ENCODE measurements around the gene DCAF6. TPM values are rescaled to one million over a fixed set of nuclear protein-coding genes. Genes with fewer than 3 reads are reported as not detected.
A peak's percentile ranks its signal among the peaks of the same experiment; 100 is the strongest.

The DCAF6 gene
- polyA plus RNA-seq, 4 donors, result 28.9 to 63.2 (median 35.6) TPM

DNA sequence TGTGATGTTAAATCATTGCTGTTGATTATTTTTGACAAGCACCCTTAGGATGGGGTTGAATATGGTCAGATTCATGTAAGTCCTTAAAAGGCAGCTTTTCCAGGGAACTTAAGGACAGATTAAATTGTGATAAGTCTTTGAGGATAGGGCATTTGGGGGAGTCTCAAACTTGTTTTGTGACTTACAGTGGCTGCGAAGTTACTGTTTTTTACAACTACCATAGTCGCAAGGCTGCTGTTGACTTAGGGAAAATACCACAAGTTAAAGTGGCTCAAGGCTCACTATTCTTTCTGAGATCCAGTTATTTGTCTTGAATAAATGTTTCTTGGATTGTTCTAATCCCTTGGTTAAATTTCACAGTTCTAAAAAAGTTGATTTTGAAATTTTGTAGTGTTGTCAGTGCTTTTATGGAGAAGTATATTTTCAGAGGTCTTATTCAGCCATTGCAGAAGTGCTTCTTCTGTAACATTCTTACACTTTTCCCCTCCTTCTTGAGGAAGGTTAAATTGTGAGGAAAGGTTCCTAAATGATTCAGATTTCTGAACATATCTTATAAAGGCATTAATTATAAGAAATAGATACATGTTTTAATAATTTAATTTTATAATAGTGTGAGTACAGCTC is 47.4 kb downstream of the DCAF6 start:
- 89 to 98% (median 96%) methylated on average over 2 of the region's 2 CpGs for WGBS, 3 donors
- Histone ChIP-seq H3K4me3 (ENCODE audit: low read depth in 1 of 3, low read length in 3 of 3) (no peak overlapping the region), H3K4me1 (ENCODE audit: control insufficient read depth in 3 of 3, insufficient read depth in 2 of 3, low read depth in 1 of 3, low read length in 2 of 3) (no peaks in the 10 kb centered on the region), H3K36me3 (ENCODE audit: control insufficient read depth in 3 of 3, insufficient read depth in 2 of 3, low read depth in 1 of 3, low read length in 3 of 3) (peaks cover 0 to 22% (median 0%) of the 10 kb centered on the region in 3 donors), H3K27ac (ENCODE audit: low read depth in 1 of 3, low read length in 2 of 3) (no peak overlapping the region), H3K27me3 (ENCODE audit: control insufficient read depth in 3 of 3, insufficient read depth in 3 of 3, low read length in 3 of 3) (no peaks in the 10 kb centered on the region), H3K9me3 (ENCODE audit: control insufficient read depth in 2 of 2, insufficient read depth in 1 of 2, low read depth in 1 of 2, low read length in 1 of 2) (no peaks in the 10 kb centered on the region)
- FAIRE-seq (no peak), DNase-seq (no peak)

GRCh38 chr1:167984886-167985489 is 48.5 kb downstream of the DCAF6 start:
- no peaks in the 10 kb centered on the region for H3K27me3 ChIP-seq (ENCODE audit: control insufficient read depth in 3 of 3, insufficient read depth in 3 of 3, low read length in 3 of 3)
- no peaks in the 10 kb centered on the region for H3K9me3 ChIP-seq (ENCODE audit: control insufficient read depth in 2 of 2, insufficient read depth in 1 of 2, low read depth in 1 of 2, low read length in 1 of 2)
- H3K27ac ChIP-seq (ENCODE audit: low read depth in 1 of 3, low read length in 2 of 3), result no peak overlapping the region
- 67 to 72% (median 72%) methylated on average over 8 of the region's 8 CpGs for WGBS, 3 donors
- DNase-seq (peak in 1 of 2 donors; percentile 7), FAIRE-seq (no peak)
- H3K4me1 ChIP-seq (ENCODE audit: control insufficient read depth in 3 of 3, insufficient read depth in 2 of 3, low read depth in 1 of 3, low read length in 2 of 3), result no peaks in the 10 kb centered on the region
- peaks cover 0 to 19% (median 0%) of the 10 kb centered on the region in 3 donors for H3K36me3 ChIP-seq (ENCODE audit: control insufficient read depth in 3 of 3, insufficient read depth in 2 of 3, low read depth in 1 of 3, low read length in 3 of 3)
- H3K4me3 ChIP-seq (ENCODE audit: low read depth in 1 of 3, low read length in 3 of 3), result no peak overlapping the region

- H3K4me3 ChIP-seq (ENCODE audit: low read depth in 1 of 3, low read length in 3 of 3), result no peak overlapping the region
- peaks cover 0 to 19% (median 3%) of the 10 kb centered on the region in 3 donors for H3K36me3 ChIP-seq (ENCODE audit: control insufficient read depth in 3 of 3, insufficient read depth in 2 of 3, low read depth in 1 of 3, low read length in 3 of 3)
- no peak for FAIRE-seq
- H3K27ac ChIP-seq (ENCODE audit: low read depth in 1 of 3, low read length in 2 of 3), result no peak overlapping the region
- 40 to 65% (median 61%) methylated on average over 3 of the region's 3 CpGs for WGBS, 3 donors
- no peak for DNase-seq
- H3K27me3 ChIP-seq (ENCODE audit: control insufficient read depth in 3 of 3, insufficient read depth in 3 of 3, low read length in 3 of 3), result no peaks in the 10 kb centered on the region
- H3K4me1 ChIP-seq (ENCODE audit: control insufficient read depth in 3 of 3, insufficient read depth in 2 of 3, low read depth in 1 of 3, low read length in 2 of 3), result no peaks in the 10 kb centered on the region
- H3K9me3 ChIP-seq (ENCODE audit: control insufficient read depth in 2 of 2, insufficient read depth in 1 of 2, low read depth in 1 of 2, low read length in 1 of 2), result no peaks in the 10 kb centered on the region
These were observed 50.7 kb downstream of the DCAF6 start for GRCh38 chr1:167987174-167987573.

- WGBS, 3 donors, result 88 to 92% (median 89%) methylated on average over 2 of the region's 2 CpGs
- no peak for FAIRE-seq
These were observed 55.1 kb downstream of the DCAF6 start for GRCh38 chr1:167991546-167991945.

DNA sequence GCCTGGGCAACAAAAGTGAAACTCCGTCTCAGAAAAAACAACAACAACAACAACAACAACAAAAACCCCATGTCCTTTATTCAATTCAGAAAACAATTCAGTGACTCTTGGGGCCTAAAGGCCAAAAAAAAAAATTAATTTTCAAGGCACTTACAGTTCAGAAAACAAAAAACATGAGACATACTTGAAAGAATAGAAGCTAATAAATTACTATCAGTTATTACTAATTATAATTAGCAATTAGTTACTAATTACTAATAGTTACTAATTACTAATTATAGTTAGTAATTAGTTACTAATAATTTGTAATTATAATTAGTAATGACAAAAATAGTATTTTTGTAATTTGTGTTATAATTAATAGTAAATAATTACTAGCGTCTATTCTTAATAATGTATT is 57.2 kb downstream of the DCAF6 start:
- Histone ChIP-seq H3K4me1 (ENCODE audit: control insufficient read depth in 3 of 3, insufficient read depth in 2 of 3, low read depth in 1 of 3, low read length in 2 of 3) (no peaks in the 10 kb centered on the region), H3K36me3 (ENCODE audit: control insufficient read depth in 3 of 3, insufficient read depth in 2 of 3, low read depth in 1 of 3, low read length in 3 of 3) (peaks cover 2 to 16% (median 8%) of the 10 kb centered on the region in 3 donors), H3K9me3 (ENCODE audit: control insufficient read depth in 2 of 2, insufficient read depth in 1 of 2, low read depth in 1 of 2, low read length in 1 of 2) (no peaks in the 10 kb centered on the region), H3K4me3 (ENCODE audit: low read depth in 1 of 3, low read length in 3 of 3) (no peak overlapping the region), H3K27me3 (ENCODE audit: control insufficient read depth in 3 of 3, insufficient read depth in 3 of 3, low read length in 3 of 3) (no peaks in the 10 kb centered on the region), H3K27ac (ENCODE audit: low read depth in 1 of 3, low read length in 2 of 3) (no peak overlapping the region)
- no peak for DNase-seq
- FAIRE-seq, result peak; percentile 95
- WGBS, 3 donors, result 97 to 100% (median 98%) methylated on average over 2 of the region's 2 CpGs

More at GRCh38 chr1:167991546-167991945, 55.1 kb downstream of the DCAF6 start:
- H3K9me3 ChIP-seq (ENCODE audit: control insufficient read depth in 2 of 2, insufficient read depth in 1 of 2, low read depth in 1 of 2, low read length in 1 of 2), result no peaks in the 10 kb centered on the region
- no peaks in the 10 kb centered on the region for H3K27me3 ChIP-seq (ENCODE audit: control insufficient read depth in 3 of 3, insufficient read depth in 3 of 3, low read length in 3 of 3)
- H3K27ac ChIP-seq (ENCODE audit: low read depth in 1 of 3, low read length in 2 of 3), result no peak overlapping the region
- H3K4me1 ChIP-seq (ENCODE audit: control insufficient read depth in 3 of 3, insufficient read depth in 2 of 3, low read depth in 1 of 3, low read length in 2 of 3), result no peaks in the 10 kb centered on the region
- H3K4me3 ChIP-seq (ENCODE audit: low read depth in 1 of 3, low read length in 3 of 3), result no peak overlapping the region
- peaks cover 2 to 21% (median 8%) of the 10 kb centered on the region in 3 donors for H3K36me3 ChIP-seq (ENCODE audit: control insufficient read depth in 3 of 3, insufficient read depth in 2 of 3, low read depth in 1 of 3, low read length in 3 of 3)
- no peak for DNase-seq

GRCh38 chr1:167994560-167994959 is 58.1 kb downstream of the DCAF6 start:
- no peaks in the 10 kb centered on the region for H3K27me3 ChIP-seq (ENCODE audit: control insufficient read depth in 3 of 3, insufficient read depth in 3 of 3, low read length in 3 of 3)
- DNase-seq, result no peak
- peaks cover 2 to 14% (median 8%) of the 10 kb centered on the region in 3 donors for H3K36me3 ChIP-seq (ENCODE audit: control insufficient read depth in 3 of 3, insufficient read depth in 2 of 3, low read depth in 1 of 3, low read length in 3 of 3)
- no peak for FAIRE-seq
- WGBS, 3 donors, result 28 to 54% (median 46%) methylated on average over 2 of the region's 2 CpGs
- H3K4me3 ChIP-seq (ENCODE audit: low read depth in 1 of 3, low read length in 3 of 3), result no peak overlapping the region
- H3K9me3 ChIP-seq (ENCODE audit: control insufficient read depth in 2 of 2, insufficient read depth in 1 of 2, low read depth in 1 of 2, low read length in 1 of 2), result no peaks in the 10 kb centered on the region
- no peaks in the 10 kb centered on the region for H3K4me1 ChIP-seq (ENCODE audit: control insufficient read depth in 3 of 3, insufficient read depth in 2 of 3, low read depth in 1 of 3, low read length in 2 of 3)
- H3K27ac ChIP-seq (ENCODE audit: low read depth in 1 of 3, low read length in 2 of 3), result no peak overlapping the region

- Histone ChIP-seq H3K4me1 (ENCODE audit: control insufficient read depth in 3 of 3, insufficient read depth in 2 of 3, low read depth in 1 of 3, low read length in 2 of 3) (no peaks in the 10 kb centered on the region), H3K27me3 (ENCODE audit: control insufficient read depth in 3 of 3, insufficient read depth in 3 of 3, low read length in 3 of 3) (no peaks in the 10 kb centered on the region), H3K9me3 (ENCODE audit: control insufficient read depth in 2 of 2, insufficient read depth in 1 of 2, low read depth in 1 of 2, low read length in 1 of 2) (no peaks in the 10 kb centered on the region), H3K27ac (ENCODE audit: low read depth in 1 of 3, low read length in 2 of 3) (no peak overlapping the region), H3K4me3 (ENCODE audit: low read depth in 1 of 3, low read length in 3 of 3) (no peak overlapping the region), H3K36me3 (ENCODE audit: control insufficient read depth in 3 of 3, insufficient read depth in 2 of 3, low read depth in 1 of 3, low read length in 3 of 3) (peaks cover 2 to 14% (median 8%) of the 10 kb centered on the region in 3 donors)
- WGBS, 3 donors, result 77 to 100% (median 91%) methylated on average over 3 of the region's 3 CpGs
- FAIRE-seq (no peak), DNase-seq (no peak)
These were observed 58.6 kb downstream of the DCAF6 start for GRCh38 chr1:167995038-167995437.

DNA sequence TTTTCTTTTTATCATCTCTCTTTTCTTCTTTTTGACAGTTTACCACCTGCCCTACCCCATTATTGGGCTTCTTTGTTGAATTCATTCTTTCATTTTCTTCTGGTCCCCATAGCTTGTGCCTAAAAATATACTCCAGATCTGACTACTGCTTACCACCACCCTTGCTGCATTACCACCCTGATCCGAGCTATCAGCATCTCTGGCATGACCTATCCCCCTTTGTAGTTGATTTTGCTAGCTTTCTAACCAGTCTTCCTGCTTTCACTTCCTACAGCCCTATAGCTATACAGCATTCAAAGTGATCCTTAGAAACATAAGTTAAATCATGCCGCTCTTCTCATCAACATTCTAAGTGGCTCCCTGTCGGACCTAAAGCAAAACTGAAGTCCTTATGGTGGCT is 59.8 kb downstream of the DCAF6 start:
- no peaks in the 10 kb centered on the region for H3K4me1 ChIP-seq (ENCODE audit: control insufficient read depth in 3 of 3, insufficient read depth in 2 of 3, low read depth in 1 of 3, low read length in 2 of 3)

More for the DNA sequence above, 59.8 kb downstream of the DCAF6 start:
- DNase-seq, result no peak
- H3K27me3 ChIP-seq (ENCODE audit: control insufficient read depth in 3 of 3, insufficient read depth in 3 of 3, low read length in 3 of 3), result no peaks in the 10 kb centered on the region
- FAIRE-seq, result no peak
- H3K9me3 ChIP-seq (ENCODE audit: control insufficient read depth in 2 of 2, insufficient read depth in 1 of 2, low read depth in 1 of 2, low read length in 1 of 2), result no peaks in the 10 kb centered on the region
- H3K27ac ChIP-seq (ENCODE audit: low read depth in 1 of 3, low read length in 2 of 3), result no peak overlapping the region
- H3K4me3 ChIP-seq (ENCODE audit: low read depth in 1 of 3, low read length in 3 of 3), result no peak overlapping the region
- WGBS, 3 donors, result 90 to 97% (median 93%) methylated on average over 3 of the region's 3 CpGs
- peaks cover 2 to 15% (median 8%) of the 10 kb centered on the region in 3 donors for H3K36me3 ChIP-seq (ENCODE audit: control insufficient read depth in 3 of 3, insufficient read depth in 2 of 3, low read depth in 1 of 3, low read length in 3 of 3)
